ENCODE data around the gene CNKSR3. TPM values are rescaled to one million over a fixed set of nuclear protein-coding genes. Genes with fewer than 3 reads are reported as not detected.

CNKSR3 gene
- total RNA-seq, 1 donor: 11.7 TPM

DNA sequence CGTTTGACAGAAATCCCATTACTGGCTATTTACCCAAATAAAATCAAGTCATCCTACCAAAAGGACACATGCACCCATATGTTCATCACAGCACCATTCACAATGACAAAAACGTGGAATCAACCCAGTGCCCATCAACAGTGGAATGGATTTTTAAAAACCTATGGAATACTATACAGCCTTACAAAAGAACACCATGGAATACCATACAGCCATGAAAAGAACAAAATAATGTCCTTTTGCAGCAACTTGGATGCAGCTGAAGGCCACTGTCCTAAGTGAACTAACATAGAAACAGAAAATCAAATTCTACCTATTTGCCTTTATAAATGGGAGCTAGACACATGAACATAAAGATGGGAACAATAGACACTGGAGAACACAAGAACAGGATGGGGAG is 136.5 kb downstream of the CNKSR3 start:
- TF ChIP-seq, protein P1, sequence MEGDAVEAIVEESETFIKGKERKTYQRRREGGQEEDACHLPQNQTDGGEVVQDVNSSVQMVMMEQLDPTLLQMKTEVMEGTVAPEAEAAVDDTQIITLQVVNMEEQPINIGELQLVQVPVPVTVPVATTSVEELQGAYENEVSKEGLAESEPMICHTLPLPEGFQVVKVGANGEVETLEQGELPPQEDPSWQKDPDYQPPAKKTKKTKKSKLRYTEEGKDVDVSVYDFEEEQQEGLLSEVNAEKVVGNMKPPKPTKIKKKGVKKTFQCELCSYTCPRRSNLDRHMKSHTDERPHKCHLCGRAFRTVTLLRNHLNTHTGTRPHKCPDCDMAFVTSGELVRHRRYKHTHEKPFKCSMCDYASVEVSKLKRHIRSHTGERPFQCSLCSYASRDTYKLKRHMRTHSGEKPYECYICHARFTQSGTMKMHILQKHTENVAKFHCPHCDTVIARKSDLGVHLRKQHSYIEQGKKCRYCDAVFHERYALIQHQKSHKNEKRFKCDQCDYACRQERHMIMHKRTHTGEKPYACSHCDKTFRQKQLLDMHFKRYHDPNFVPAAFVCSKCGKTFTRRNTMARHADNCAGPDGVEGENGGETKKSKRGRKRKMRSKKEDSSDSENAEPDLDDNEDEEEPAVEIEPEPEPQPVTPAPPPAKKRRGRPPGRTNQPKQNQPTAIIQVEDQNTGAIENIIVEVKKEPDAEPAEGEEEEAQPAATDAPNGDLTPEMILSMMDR (IDR thresholded peaks at IDR 0.05; ENCODE audit: insufficient read depth, low read length): no peak
- H3K4me3 ChIP-seq (ENCODE audit: low read depth, low read length): no peak overlapping the region
- no peak for DNase-seq (ENCODE audit: low read depth)

DNA sequence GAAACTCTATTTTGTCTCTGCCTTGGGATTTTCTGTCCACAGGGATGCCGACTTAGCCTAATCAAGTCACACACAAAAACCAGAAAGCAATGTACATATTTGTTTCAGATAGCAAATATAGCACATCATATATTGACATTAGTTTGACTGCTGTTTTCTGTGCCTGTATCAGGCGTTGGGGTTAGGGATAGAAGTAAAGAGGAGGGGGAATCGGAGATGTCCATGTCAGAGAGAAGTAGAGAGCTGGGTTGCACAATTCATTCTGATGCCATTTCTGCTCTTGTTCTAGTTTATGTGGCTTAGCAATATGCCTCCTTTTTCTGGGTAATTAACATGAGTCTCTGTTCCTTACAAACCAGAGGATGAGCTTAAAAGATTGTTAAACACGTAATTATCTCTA is 139.2 kb downstream of the CNKSR3 start:
- DNase-seq (ENCODE audit: low read depth): no peak
- TF ChIP-seq, protein P1 (IDR thresholded peaks at IDR 0.05; ENCODE audit: insufficient read depth, low read length): no peak
- H3K4me3 ChIP-seq (ENCODE audit: low read depth, low read length): no peak overlapping the region

DNA sequence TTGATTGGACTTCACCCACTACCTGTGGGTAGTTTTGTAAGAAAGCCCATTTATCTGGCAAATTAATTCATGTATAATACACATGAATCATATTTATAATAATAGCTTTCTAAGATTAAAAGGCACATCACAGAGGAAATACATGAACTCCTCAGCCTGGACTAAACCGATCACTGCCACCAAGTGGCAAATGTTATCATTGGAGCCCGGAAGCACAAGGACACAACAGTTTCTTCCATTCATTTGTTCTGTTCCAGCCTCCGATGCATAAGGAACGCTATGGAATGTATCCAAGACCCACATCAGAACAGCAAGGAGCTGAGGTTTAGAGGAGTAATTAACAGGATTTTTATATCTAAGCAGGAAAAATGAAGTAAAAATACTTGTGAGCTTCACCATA is 139.9 kb downstream of the CNKSR3 start:
- H3K4me3 ChIP-seq (ENCODE audit: low read depth, low read length): no peak overlapping the region
- TF ChIP-seq, protein P1 (IDR thresholded peaks at IDR 0.05; ENCODE audit: insufficient read depth, low read length): peak; percentile 48
- DNase-seq (ENCODE audit: low read depth): peak; percentile 64

DNA sequence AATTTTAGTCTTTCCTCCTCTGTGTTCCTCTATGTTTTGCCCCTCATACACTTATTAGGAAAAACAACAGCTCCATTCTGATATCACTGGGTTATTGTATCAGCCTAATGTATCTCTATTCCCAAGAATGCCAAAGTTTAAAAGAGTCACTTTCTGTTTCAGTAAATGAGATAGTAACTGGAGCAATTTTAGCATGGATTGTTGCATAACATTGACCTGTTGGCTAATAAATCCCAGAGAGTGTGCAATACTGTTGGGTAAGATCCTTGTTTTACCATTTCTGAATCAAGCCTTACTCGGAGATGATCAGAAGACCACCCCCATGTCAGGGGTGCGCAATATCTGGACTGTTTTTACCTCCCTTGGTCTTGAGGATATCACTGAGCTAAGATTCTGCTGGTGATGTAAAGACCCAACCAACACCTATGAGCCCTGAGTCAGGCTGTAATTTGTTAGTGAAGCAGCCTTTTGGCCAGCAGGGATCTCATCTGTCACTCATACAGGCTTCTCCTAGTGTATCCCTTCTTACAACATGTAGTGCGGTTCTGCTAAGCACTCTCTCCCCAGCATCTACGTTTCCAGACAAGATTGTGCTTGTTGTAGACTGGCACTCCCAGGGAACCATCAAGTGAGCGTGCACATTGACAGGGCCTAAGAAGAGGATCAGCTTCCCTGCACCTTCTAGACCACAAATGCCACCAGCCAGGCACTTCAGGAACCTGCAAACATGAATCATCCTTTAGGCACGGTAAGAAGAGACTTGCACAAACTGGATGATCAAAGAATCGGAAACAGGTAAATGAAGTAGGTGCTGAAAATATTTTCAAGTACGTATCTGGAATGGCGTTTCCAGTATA is 142.4 kb downstream of the CNKSR3 start:
- H3K4me3 ChIP-seq (ENCODE audit: low read depth, low read length): no peak overlapping the region
- peak; percentile 41 for DNase-seq (ENCODE audit: low read depth)
- TF ChIP-seq, protein P1 (IDR thresholded peaks at IDR 0.05; ENCODE audit: insufficient read depth, low read length): no peak

DNA sequence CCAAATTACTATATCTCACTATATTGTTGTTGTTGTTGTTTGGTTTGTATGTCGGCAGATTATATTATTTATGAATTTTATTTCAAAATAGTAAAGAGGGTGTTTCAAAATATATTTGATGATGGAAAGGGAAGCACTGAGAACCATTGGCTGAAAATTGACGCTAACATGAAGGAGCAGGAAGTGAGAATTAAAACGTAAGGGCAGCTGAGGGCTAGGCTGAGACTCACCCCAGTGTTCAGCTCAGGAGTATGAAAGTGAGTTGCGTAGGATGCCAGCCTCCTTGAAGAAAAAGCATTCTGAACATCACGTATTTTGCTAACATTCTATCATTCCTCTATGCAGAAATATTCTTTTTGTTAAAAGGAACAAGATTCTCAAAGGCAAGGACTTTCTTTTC is 143.1 kb downstream of the CNKSR3 start:
- DNase-seq (ENCODE audit: low read depth): no peak
- TF ChIP-seq, protein P1 (IDR thresholded peaks at IDR 0.05; ENCODE audit: insufficient read depth, low read length): no peak
- no peak overlapping the region for H3K4me3 ChIP-seq (ENCODE audit: low read depth, low read length)

DNA sequence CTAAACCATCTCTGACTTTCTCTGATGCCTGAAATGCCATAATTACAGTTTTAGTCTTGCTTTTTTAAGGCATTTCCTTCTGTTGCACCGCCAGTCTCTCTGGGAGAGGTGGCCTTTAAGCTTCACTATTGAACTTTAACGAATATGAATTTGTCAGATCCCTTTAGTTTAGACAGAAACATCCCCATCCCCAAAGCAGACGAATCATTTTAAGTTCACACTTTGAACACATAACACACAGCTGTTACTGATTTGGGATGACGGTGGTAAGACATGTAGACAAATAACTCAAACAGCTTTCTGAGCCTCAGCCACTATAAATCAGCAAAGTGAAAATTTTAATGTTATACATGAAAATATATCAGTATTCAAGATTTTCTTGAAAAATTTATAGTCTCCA is 146.7 kb downstream of the CNKSR3 start:
- TF ChIP-seq, protein P1 (IDR thresholded peaks at IDR 0.05; ENCODE audit: insufficient read depth, low read length): no peak
- no peak overlapping the region for H3K4me3 ChIP-seq (ENCODE audit: low read depth, low read length)
- no peak for DNase-seq (ENCODE audit: low read depth)
